ENCODE measurements around the gene MXRA5. TPM values are rescaled to one million over a fixed set of nuclear protein-coding genes. Genes with fewer than 3 reads are reported as not detected.

Gene MXRA5, protein sequence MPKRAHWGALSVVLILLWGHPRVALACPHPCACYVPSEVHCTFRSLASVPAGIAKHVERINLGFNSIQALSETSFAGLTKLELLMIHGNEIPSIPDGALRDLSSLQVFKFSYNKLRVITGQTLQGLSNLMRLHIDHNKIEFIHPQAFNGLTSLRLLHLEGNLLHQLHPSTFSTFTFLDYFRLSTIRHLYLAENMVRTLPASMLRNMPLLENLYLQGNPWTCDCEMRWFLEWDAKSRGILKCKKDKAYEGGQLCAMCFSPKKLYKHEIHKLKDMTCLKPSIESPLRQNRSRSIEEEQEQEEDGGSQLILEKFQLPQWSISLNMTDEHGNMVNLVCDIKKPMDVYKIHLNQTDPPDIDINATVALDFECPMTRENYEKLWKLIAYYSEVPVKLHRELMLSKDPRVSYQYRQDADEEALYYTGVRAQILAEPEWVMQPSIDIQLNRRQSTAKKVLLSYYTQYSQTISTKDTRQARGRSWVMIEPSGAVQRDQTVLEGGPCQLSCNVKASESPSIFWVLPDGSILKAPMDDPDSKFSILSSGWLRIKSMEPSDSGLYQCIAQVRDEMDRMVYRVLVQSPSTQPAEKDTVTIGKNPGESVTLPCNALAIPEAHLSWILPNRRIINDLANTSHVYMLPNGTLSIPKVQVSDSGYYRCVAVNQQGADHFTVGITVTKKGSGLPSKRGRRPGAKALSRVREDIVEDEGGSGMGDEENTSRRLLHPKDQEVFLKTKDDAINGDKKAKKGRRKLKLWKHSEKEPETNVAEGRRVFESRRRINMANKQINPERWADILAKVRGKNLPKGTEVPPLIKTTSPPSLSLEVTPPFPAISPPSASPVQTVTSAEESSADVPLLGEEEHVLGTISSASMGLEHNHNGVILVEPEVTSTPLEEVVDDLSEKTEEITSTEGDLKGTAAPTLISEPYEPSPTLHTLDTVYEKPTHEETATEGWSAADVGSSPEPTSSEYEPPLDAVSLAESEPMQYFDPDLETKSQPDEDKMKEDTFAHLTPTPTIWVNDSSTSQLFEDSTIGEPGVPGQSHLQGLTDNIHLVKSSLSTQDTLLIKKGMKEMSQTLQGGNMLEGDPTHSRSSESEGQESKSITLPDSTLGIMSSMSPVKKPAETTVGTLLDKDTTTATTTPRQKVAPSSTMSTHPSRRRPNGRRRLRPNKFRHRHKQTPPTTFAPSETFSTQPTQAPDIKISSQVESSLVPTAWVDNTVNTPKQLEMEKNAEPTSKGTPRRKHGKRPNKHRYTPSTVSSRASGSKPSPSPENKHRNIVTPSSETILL (N-terminal part only)
- 0.58 and 7.0 TPM in 2 replicates for total RNA-seq

DNA sequence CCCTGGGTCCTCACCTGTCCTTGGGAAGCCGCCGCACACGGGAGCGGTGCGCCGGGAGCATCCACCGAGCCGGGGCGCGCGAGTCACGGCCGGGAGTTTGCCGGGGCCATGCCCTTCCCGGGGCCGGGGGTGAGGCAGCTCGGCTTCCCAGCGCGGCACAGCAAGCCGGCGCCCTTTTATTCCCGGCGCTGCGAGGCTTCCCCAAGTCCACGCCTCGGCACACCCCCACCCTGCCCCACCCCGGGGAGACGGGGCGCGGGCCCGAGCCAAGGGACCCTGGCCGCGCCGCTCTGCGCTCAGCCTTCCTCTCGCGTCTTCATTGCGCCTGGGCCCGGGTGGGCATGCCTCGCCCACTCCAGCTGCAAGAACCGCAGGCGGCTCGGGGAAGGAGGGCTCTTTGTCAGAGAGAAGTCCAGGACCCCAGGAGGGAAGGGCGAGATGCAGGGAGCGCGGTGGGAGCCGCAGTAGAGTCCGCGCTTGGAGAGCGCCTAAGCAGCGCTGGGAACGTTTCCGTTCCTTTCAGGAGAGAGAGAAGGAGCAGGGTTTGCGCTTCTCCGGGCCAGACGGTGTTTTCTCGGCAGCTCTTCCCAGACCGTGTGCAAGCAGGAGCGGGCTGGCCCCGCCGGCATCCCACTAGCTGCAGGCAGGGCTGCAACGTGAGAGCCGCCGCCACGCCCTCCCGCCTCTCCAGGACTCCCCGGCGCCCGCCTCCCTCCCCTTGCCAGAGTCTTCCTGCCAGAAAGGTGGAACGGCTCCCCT lies at the start of gene MXRA5:
MXRA5 (minus strand) TSS at position 152 of the 759 bp plus-strand sequence. CDS start 2,819 bp downstream, outside the sequence.

All from regular cardiac myocyte (primary cell).